ENCODE measurements around the gene MLLT1. TPM values are rescaled to one million over a fixed set of nuclear protein-coding genes. Genes with fewer than 3 reads are reported as not detected.

The MLLT1 gene
- total and polyA plus RNA-seq, 2 of the 8 experiments (the other 6 are each of a cell fraction or from before 2014, with no cell fraction given): 18.8 to 45.1 TPM

- H4K8ac ChIP-seq (ENCODE audit: extremely low read depth, insufficient read depth, low read length): no peak overlapping the region
- H2BK5ac ChIP-seq (ENCODE audit: low read depth, low read length): no peak overlapping the region
- DNase-seq (ENCODE audit: low read depth in 1 of 2, low spot score in 2 of 2) (no peak), FAIRE-seq (no peak)
- no peaks in the 10 kb centered on the region for H3K23me2 ChIP-seq (ENCODE audit: low read depth, low read length)
- no peaks in the 10 kb centered on the region for H4K20me1 ChIP-seq (replicated peaks in 1 of 2; ENCODE audit: control insufficient read depth in 1 of 2, insufficient read depth in 2 of 2, low read length in 2 of 2)
- no peak overlapping the region for H2BK12ac ChIP-seq (ENCODE audit: low read depth, low read length)
- H3K79me2 ChIP-seq (ENCODE audit: control insufficient read depth in 1 of 2, insufficient read depth in 2 of 2, low read length in 2 of 2): no peaks in the 10 kb centered on the region
- no peak overlapping the region for H4K5ac ChIP-seq (ENCODE audit: insufficient read length, low read depth, low read length)
- no peak overlapping the region for H3K4me3 ChIP-seq (ENCODE audit: extremely low read depth in 1 of 4, insufficient read depth in 2 of 4, low read depth in 3 of 4, low read length in 4 of 4)
- H3K79me1 ChIP-seq (ENCODE audit: low read depth, low read length): no peaks in the 10 kb centered on the region
- TF ChIP-seq GABPA (IDR thresholded peaks at IDR 0.05; ENCODE audit: borderline replicate concordance, insufficient read depth, low read length) (no peak), TCF12 (IDR thresholded peaks at IDR 0.05; ENCODE audit: low read depth, low read length) (no peak), HDAC2 (IDR thresholded peaks at IDR 0.05; ENCODE audit: borderline replicate concordance in 1 of 2, low read depth in 2 of 2, low read length in 2 of 2) (no peak), NRF1 (IDR thresholded peaks at IDR 0.05; ENCODE audit: low read depth, low read length) (no peak), ATF3 (IDR thresholded peaks at IDR 0.05; ENCODE audit: insufficient read depth, low read depth, low read length) (no peak), CHD1 (IDR thresholded peaks at IDR 0.05; ENCODE audit: low read depth, low read length) (no peak), RFX5 (IDR thresholded peaks at IDR 0.05; ENCODE audit: borderline replicate concordance, low read depth, low read length) (no peak), SRF (IDR thresholded peaks at IDR 0.05; ENCODE audit: low read depth, low read length) (no peak), SIN3A (conservative IDR thresholded peaks at IDR 0.05 in 1 of 2, IDR thresholded peaks at IDR 0.05 in 1 of 2; ENCODE audit: low read depth in 1 of 2, low read length in 2 of 2) (no peak), FOSL1 (IDR thresholded peaks at IDR 0.05; ENCODE audit: insufficient read depth, low read depth, low read length) (no peak), JUND (IDR thresholded peaks at IDR 0.05; ENCODE audit: low read length) (no peak), SIRT6 (IDR thresholded peaks at IDR 0.05; ENCODE audit: low read length) (no peak), SUZ12 (IDR thresholded peaks at IDR 0.05; ENCODE audit: low read length) (no peak)
- H2AK5ac ChIP-seq (ENCODE audit: low read depth, low read length): no peak overlapping the region
- no peak overlapping the region for H3K9ac ChIP-seq (replicated peaks in 1 of 4; ENCODE audit: extremely low read depth in 1 of 4, low read depth in 3 of 4, low read length in 3 of 4)
- no peak overlapping the region for H4K91ac ChIP-seq (replicated peaks; ENCODE audit: insufficient read length, low read length)
- H3K4ac ChIP-seq (replicated peaks; ENCODE audit: insufficient read length, low read depth, low read length): no peak overlapping the region
- H3K18ac ChIP-seq (ENCODE audit: extremely low read depth, low read length): no peak overlapping the region
- no peak overlapping the region for H2BK15ac ChIP-seq (ENCODE audit: low read length)
- no peaks in the 10 kb centered on the region for H3K27me3 ChIP-seq (replicated peaks in 1 of 4; ENCODE audit: control insufficient read depth in 3 of 4, extremely low read depth in 1 of 4, insufficient read depth in 3 of 4, low read length in 3 of 4)
- H3K14ac ChIP-seq (ENCODE audit: insufficient read length): no peak overlapping the region
- H2BK20ac ChIP-seq (ENCODE audit: low read length): no peak overlapping the region
- H3K4me1 ChIP-seq (replicated peaks in 1 of 4; ENCODE audit: control insufficient read depth in 3 of 4, insufficient read depth in 4 of 4, low read length in 3 of 4): no peaks in the 10 kb centered on the region
- H2AFZ ChIP-seq (ENCODE audit: low read length): no peak overlapping the region
- H3K36me3 ChIP-seq (ENCODE audit: control insufficient read depth in 2 of 4, insufficient read depth in 4 of 4, low read length in 3 of 4): no peaks in the 10 kb centered on the region
- no peak overlapping the region for H3K56ac ChIP-seq (replicated peaks; ENCODE audit: insufficient read length, low read depth, low read length)
- POLR2A ChIA-PET (ENCODE audit: partially characterized antibody): interaction anchor here (0.6 kb wide), 1 partner anchor 92 kb away, joined by 4 read pairs; no protein-coding TSS in a partner anchor
- H3K27ac ChIP-seq (ENCODE audit: low read depth, low read length): no peak overlapping the region
- H2BK120ac ChIP-seq (replicated peaks; ENCODE audit: low read depth, low read length): no peak overlapping the region
- no peak overlapping the region for H3K23ac ChIP-seq (ENCODE audit: insufficient read length)
- WGBS, 2 experiments (ENCODE audit: extremely low coverage in 1 of 2, insufficient coverage in 1 of 2, insufficient read length in 1 of 2, insufficient replicate concordance in 2 of 2, low coverage in 1 of 2, low lambda C conversion rate in 2 of 2, missing lambda C conversion rate in 1 of 2): 65% methylated on average over 4 of the region's 4 CpGs; no CpG with 5 or more reads in 1 of the 2 experiments
- H3K4me2 ChIP-seq (ENCODE audit: insufficient read depth in 1 of 2, low read depth in 2 of 2, low read length in 2 of 2): no peak overlapping the region
- H3K9me3 ChIP-seq (ENCODE audit: insufficient read depth in 2 of 2, low read depth in 1 of 2, low read length in 1 of 2): peaks cover 17 to 18% of the 10 kb centered on the region in 2 experiments; a peak in 2 of 4 replicates
- CTCF ChIA-PET (ENCODE audit: partially characterized antibody): no interaction called here
Measured at GRCh38 chr19:6319376-6319775, 39.6 kb upstream of the MLLT1 start.
